ENCODE data around the gene CLEC9A.

DNA sequence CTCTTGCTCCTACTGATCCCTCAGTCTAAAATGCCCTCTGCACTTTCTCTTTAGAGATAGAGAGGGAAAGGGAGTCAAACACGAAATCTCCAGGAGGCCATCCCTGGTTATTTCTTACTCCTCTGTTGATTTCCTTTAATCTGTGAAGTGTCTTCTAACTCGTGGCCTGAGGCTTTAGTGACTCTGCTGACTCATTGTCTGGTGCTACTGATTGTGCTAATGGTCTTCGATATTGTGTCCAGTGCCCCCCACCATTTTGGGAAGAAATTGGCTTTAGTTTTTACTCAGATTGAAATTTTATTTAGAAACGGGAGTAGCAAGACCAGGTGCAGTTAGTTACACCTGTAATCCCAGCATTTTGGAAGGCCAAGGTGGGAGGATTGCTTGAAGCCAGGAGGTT lies 839 bp downstream of the CLEC9A start:
- TF ChIP-seq, protein P1, sequence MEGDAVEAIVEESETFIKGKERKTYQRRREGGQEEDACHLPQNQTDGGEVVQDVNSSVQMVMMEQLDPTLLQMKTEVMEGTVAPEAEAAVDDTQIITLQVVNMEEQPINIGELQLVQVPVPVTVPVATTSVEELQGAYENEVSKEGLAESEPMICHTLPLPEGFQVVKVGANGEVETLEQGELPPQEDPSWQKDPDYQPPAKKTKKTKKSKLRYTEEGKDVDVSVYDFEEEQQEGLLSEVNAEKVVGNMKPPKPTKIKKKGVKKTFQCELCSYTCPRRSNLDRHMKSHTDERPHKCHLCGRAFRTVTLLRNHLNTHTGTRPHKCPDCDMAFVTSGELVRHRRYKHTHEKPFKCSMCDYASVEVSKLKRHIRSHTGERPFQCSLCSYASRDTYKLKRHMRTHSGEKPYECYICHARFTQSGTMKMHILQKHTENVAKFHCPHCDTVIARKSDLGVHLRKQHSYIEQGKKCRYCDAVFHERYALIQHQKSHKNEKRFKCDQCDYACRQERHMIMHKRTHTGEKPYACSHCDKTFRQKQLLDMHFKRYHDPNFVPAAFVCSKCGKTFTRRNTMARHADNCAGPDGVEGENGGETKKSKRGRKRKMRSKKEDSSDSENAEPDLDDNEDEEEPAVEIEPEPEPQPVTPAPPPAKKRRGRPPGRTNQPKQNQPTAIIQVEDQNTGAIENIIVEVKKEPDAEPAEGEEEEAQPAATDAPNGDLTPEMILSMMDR (conservative IDR thresholded peaks at IDR 0.05; ENCODE audit: low read length): no peak
- no peak for TF ChIP-seq EZH2phosphoT487 (IDR thresholded peaks at IDR 0.05; ENCODE audit: borderline replicate concordance, low read depth, low read length)

Data from OCI-LY7 (cell line).